Occipital lobe (tissue), 2 donors: Measurements from ENCODE around the gene PPFIBP2. TPM values are rescaled to one million over a fixed set of nuclear protein-coding genes. Genes with fewer than 3 reads are reported as not detected.
"Not testable (repeated sequence)": the region's sequence is repeated elsewhere in the genome, so short reads cannot be mapped to it uniquely, and the experiment has no call there.

Experiments
- DNase-seq: peaks from one replicate; lab custom pipeline; 2025; lab: John Stamatoyannopoulos, UW
- total RNA-seq: library from RNA; depleted of rRNA; stranded (reverse); fragments of >200 nt; gene quantifications from one replicate; pipeline ENCODE4 v1.2.3, GENCODE V29; 2014

The PPFIBP2 gene
- total RNA-seq, 1 donor from 2014 or later, result 15.8 TPM

DNA sequence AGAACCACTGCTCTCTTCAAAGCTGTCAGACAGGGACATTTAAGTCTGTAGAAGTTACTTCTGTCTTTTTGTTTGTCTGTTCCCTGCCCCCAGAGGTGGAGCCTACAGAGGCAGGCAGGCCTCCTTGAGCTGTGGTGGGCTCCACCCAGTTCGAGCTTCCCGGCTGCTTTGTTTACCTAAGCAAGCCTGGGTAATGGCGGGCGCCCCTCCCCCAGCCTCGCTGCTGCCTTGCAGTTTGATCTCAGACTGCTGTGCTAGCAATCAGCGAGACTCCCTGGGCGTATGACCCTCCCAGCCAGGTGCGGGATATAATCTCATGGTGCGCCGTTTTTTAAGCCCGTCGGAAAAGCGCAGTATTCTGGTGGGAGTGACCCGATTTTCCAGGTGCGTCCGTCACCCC is 149.7 kb downstream of the PPFIBP2 start:
- DNase-seq, result not testable (repeated sequence)

- no peak for DNase-seq
Measured at GRCh38 chr11:7664867-7665266, 151.1 kb downstream of the PPFIBP2 start.

DNA sequence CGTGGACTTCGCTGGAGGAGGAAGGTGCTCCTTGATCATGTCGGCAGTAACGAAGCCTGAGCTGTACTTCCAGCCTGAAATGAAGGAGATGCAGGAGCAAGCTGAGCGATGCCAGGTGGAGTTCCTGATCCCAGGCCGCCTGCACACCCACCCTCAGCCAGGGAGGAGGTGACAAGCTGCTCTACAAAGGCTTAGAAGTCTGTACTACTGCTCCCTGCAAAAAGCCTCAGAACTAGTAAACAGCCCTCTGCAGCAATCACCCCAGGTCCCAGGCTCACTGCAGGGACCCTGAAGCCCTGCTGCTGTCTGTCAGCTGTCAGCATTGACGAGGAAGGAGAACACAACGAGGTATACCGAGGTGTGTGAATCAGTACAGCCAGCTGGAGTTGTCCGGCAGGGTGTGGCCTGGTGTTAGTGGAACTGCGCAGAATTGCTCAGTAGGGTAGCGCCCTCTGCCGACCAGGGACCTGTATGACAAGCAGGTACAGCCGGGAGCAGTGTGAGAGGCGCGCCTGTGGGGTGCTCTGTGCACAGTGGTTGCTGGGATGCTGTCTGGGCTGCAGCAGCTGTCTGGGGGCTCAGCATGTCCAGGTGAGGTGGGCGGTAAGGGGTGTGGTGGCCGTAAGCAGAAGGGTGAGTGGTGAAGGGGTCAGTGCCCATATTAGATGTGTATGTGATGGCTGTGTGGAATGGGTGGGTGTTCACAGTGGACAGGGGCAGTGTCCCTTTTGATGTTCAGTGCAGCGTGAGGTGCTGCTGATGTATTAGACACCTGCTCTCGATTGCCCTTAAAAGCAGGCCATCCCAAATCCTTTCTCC is 151.9 kb downstream of the PPFIBP2 start:
- DNase-seq, result peak; percentile 10

DNA sequence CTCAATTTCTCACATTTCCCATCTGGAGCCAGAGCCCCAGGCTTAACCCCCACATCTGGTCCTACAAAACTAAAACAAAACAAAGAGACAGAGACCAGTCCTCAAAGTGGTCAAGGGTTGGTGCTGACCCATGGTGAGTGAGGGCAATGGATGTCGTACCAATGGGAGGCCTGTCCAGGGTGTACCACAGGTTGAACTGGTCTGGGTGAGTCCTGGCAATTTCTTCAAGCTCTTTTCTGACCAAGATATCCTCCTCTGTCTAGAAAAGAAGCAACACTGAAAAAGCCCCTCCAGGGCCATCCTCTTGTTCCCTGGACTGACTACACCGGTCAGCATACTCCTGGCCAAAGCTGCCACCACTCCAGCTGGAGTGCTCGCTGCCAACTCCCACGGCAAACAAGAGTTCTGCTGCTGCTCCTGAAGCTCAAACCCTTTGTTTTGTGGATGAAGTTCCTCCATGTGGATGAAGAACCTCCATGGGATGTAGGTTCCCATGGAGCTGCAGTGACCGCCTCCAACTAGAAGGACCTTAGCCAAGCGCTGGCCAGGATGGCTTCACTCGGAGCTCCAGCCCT is 152.6 kb downstream of the PPFIBP2 start:
- DNase-seq, result no peak

DNA sequence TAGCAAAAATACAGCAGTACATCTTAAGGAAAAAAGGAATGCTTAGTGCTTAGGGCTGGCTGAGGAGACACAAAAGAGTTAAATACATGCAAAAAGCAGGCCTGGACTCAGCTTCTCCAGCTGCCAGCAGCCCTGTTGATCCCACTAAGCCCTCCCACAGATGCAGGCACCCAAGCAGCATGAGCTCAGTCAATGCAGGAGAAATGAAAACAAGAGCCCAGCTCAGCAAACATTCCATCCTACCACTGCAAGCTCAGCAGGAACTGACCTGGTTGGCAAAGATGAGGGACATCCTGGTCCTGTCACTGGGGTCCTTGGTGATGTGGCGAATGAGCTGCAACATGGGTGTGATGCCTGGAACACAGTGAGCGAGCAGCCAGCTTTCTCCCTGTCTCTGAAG is 153.7 kb downstream of the PPFIBP2 start:
- no peak for DNase-seq

DNA sequence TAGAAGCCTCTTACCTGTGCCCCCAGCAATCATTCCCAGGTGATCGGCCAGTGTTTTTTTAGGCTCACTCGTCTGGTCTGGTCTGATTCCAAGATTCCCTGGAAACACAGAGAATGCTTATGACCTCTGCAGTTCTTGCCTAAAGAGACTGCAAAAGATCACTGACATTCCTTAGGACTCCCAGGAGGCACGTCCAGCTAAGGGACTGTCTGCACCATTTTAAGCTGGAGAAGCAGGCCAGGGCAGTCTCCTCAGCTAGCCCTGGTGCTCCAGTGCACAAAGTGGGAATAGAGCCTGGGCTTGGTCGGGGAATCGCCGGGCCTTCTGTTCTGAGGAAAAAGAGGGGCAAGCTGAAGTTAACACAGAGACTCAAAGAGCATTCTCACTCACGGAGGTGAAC is 154.7 kb downstream of the PPFIBP2 start:
- no peak for DNase-seq

GRCh38 chr11:7668911-7669310 is 155.1 kb downstream of the PPFIBP2 start:
- DNase-seq, result no peak

DNA sequence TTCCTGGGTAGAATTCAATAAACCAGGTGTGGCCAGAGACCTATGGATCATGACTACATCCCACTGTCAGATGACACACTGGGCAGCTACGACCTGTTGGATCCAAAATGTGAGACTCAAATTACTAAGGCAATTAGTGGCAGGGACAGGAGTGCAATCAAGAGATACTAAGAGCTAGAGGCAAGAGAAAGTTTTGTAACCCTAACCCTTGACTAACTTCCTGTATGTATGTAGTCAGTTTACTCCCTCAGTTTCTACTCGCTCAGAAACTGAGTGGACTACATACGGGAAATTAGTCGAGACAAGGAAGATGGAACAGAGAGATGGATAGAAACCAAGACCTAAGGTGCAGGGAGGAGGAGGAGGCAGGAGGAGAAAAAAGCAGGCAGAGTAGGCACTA is 156.8 kb downstream of the PPFIBP2 start:
- DNase-seq, result no peak

- no peak for DNase-seq
Measured at GRCh38 chr11:7671347-7672215, 157.8 kb downstream of the PPFIBP2 start.

DNA sequence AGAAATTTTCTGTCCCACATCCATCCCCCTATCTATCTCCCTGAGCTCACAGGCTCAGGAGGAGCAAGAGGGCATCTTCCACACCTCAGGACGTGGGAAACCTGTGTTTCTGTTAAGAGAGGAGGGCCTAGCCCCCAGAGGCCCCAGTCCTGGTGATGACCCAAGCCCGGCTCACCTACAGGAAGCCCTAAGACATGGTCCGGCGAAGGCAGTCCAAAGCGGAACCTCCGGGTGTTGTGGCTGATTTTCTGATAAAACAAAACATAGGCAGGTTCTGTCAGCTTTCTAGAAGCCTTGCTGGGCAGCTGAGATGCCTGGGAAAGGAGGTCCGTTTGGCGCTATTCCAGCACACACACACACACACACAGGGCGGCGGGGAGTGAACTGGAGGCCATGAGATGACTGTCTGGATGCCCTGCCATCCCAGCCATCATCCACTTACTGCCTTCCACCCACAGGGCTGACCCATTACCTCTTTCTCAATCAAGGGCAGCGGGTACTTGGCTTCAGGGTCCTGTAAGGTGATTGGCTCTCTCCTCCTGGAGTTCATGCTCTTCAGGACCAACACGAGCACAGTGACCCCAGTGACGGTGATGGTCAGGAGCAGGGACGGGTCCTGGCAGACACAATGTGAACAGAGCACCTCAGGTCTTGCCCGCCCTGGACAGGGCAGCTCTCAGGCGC is 158.6 kb downstream of the PPFIBP2 start:
- no peak for DNase-seq

GRCh38 chr11:7672960-7673723 is 159.3 kb downstream of the PPFIBP2 start, which contains the start of gene CYB5R2:
Gene CYB5R2, minus strand, starts transcription at chr11:7673500. Its CDS starts 675 bp downstream, at chr11:7672825.
- DNase-seq, result no peak

DNA sequence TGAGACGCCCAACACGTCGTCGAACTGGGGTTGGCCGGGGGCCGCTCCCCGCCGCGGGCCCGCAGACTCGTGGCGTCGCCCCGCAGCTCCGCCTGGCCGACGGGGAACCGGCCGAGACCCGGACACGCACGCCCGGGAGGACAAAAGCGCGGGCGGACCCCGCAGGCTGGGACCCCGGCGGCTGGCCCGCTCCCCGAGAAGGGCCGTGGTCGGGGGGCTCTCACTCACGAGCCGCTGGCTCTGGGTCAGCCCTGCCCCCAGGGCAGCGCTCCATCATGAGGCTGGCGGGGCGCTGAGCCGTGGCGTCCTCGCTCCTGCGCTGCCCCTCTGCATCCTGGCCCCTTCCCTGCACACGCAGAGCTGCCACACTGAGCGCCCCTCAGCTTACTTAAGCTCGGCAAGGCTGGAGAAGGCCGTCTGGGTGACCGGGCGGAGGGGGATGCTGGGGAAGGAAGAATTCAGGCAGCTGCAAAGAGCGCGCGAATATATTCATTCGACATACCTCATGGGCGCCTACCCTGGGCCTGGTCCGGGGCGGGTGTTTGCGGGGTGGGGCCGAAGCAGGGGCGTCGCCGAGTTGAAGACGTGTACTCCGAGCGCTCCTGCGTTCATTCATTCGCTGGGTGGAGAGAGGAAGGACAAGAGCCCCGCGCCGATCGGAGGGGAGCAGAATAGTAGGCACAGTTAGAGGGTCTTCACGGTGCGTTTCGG is 160.1 kb downstream of the PPFIBP2 start:
- no peak for DNase-seq

GRCh38 chr11:7675631-7676030 is 161.8 kb downstream of the PPFIBP2 start:
- no peak for DNase-seq

GRCh38 chr11:7677071-7677470 is 163.3 kb downstream of the PPFIBP2 start:
- DNase-seq, result no peak

DNA sequence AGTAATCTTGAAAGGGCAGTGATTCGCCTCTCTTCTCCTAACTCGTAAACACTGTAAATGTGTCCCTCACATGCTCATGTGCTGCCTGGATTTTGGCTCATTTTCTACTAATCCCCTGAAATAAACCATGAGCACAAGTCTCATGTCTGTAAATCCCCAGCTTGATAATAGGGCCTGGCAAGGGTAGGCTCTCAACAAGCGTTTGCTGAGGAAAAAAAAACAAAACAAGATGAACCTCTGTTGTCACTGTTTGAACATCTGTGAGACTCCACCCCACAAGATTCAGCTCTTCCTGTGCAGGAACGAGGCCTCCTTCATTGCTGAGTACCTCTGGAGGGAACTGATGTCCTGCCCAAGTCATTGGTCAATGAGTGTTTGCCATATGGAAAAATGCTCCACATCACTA is 164.0 kb downstream of the PPFIBP2 start:
- no peak for DNase-seq

- DNase-seq, result no peak
Measured at GRCh38 chr11:7683571-7683970, 169.8 kb downstream of the PPFIBP2 start.

DNA sequence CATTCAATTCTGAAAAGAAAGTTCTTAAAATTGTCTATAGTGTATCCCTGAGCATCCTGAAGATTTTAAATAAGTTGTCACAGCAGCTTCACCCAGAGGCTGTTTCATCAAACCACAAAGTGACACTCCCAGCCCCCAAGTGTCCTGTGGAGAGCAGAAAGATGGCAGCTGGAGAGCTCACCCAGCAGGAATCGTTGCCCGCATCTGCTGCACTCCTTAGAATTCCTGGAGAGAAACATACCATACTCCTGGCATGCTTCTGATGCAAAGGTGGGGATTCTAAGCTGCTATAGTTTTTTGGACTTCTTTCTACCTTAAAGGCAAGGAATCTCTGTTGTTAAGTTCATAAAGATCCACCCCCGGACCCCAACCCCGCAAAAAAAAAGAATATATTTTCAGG is 173.0 kb downstream of the PPFIBP2 start:
- DNase-seq, result no peak

DNA sequence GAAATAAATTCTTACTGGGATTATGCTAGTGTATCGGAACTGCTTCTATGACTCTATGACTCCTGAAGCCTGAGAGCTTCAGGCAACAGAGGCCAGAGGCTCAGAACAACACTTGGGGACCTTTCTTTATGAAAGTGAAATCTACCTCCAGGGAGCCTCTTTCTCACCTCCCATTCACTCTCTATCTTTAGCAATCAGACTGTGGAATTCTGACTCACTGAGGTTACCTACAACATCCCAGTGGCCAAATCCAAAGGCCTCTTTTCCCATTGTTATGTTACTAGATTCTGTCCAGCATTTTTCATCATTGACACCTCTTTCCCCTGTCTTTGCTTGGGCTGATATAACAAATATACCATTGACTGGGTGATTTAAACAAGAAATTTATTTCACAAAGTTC is 173.6 kb downstream of the PPFIBP2 start:
- no peak for DNase-seq

DNA sequence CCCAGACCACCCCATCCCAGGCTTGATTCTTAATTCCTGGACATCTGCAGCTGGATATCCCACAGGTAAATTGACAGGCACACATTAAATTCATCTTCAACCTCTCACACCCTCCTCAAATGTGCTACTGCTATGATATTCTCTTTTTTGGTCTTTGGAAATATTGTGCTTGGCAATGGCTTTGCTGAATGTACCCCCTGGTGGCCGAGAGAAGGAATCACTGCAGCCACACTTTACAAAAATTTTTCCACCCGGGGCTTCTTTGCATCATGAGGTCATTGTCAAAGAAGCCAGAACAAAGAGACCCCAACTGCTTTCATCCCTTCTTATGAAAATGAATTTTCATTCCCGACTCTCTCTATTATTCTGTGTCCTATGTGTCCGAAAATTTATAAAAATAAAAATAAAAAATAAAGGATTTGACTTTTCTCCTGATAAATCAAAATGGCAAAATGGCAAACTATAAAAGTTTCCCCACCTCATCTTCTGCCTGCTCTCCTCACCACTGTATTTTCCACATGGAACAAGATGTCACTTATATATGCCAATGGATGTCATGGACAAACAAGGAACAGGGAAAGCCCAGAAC is 174.5 kb downstream of the PPFIBP2 start:
- DNase-seq, result no peak

DNA sequence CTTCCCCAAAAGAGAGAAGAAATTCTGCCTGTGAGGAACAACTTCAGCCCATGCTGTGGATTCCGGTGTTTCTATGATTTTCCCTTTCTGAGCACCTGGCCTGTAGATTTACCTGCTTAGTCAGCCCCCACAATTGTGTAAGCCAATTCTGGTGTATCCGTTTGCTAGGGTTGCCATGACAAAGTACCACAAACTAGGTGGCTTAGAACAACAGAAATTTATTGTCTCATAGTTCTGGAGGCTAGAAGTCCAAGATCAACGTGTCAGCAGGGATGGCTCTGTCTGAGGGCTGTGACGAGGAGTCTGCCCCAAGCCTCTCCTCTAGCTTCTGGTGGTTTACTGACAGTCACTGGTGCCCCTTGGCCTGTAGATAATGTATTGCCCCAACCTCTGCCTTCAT is 175.4 kb downstream of the PPFIBP2 start:
- no peak for DNase-seq
